Stimulated activated CD8-positive, alpha-beta memory T cell treated with anti-CD3 and anti-CD28 coated beads, Interleukin-15, amount 100 ng/mL, for 1 hour (primary cell): ENCODE measurements around the gene COL27A1.

Experiments
- DNase-seq: peaks from one replicate; pipeline ENCODE4 v3.0.0-alpha.2; 2020; ENCODE audit warnings: low read depth

COL27A1 gene

GRCh38 chr9:114227288-114228015 lies 72.1 kb downstream of the COL27A1 start:
- no peak for DNase-seq

- DNase-seq: no peak
Observed at GRCh38 chr9:114228016-114228808, 72.9 kb downstream of the COL27A1 start.

- no peak for DNase-seq
Observed at GRCh38 chr9:114229295-114229694, 74.0 kb downstream of the COL27A1 start.

- no peak for DNase-seq
Observed at GRCh38 chr9:114230068-114230467, 74.7 kb downstream of the COL27A1 start.

GRCh38 chr9:114231273-114231672 lies 75.9 kb downstream of the COL27A1 start:
- DNase-seq: no peak

- DNase-seq: no peak
Observed at GRCh38 chr9:114231719-114232449, 76.5 kb downstream of the COL27A1 start.

GRCh38 chr9:114233491-114234185 lies 78.3 kb downstream of the COL27A1 start:
- no peak for DNase-seq

- no peak for DNase-seq
Observed at GRCh38 chr9:114235033-114235661, 79.8 kb downstream of the COL27A1 start.

GRCh38 chr9:114236391-114237138 lies 81.2 kb downstream of the COL27A1 start:
- DNase-seq: no peak

GRCh38 chr9:114237247-114237646 lies 81.9 kb downstream of the COL27A1 start:
- DNase-seq: no peak

GRCh38 chr9:114237781-114238180 lies 82.4 kb downstream of the COL27A1 start:
- no peak for DNase-seq

GRCh38 chr9:114238472-114238871 lies 83.1 kb downstream of the COL27A1 start:
- no peak for DNase-seq

GRCh38 chr9:114238891-114239875 lies 83.8 kb downstream of the COL27A1 start:
- no peak for DNase-seq

GRCh38 chr9:114240216-114240615 lies 84.9 kb downstream of the COL27A1 start:
- DNase-seq: no peak

GRCh38 chr9:114240647-114241558 lies 85.6 kb downstream of the COL27A1 start:
- DNase-seq: no peak

GRCh38 chr9:114242837-114243236 lies 87.5 kb downstream of the COL27A1 start:
- no peak for DNase-seq

- DNase-seq: no peak
Observed at GRCh38 chr9:114243240-114243639, 87.9 kb downstream of the COL27A1 start.

- no peak for DNase-seq
Observed at GRCh38 chr9:114244570-114244969, 89.2 kb downstream of the COL27A1 start.

GRCh38 chr9:114246558-114246957 lies 91.2 kb downstream of the COL27A1 start:
- DNase-seq: no peak
